Measurements from ENCODE around the gene MAP4K3. TPM values are rescaled to one million over a fixed set of nuclear protein-coding genes. Genes with fewer than 3 reads are reported as not detected.
A peak's percentile ranks its signal among the peaks of the same experiment; 100 is the strongest.

The MAP4K3 gene
- total RNA-seq, 1 donor from 2014 or later = 58.1 TPM

- Mint-ChIP-seq H3K4me3 (ENCODE audit: unreplicated experiment) (peak overlapping the region; percentile 95), H3K27ac (ENCODE audit: unreplicated experiment) (peak overlapping the region; percentile 79), H3K27me3 (ENCODE audit: low read depth, unreplicated experiment) (no peaks in the 10 kb centered on the region), H3K4me1 (ENCODE audit: low read depth, unreplicated experiment) (peaks cover 52% of the 10 kb centered on the region), H3K9me3 (ENCODE audit: unreplicated experiment) (no peaks in the 10 kb centered on the region), H3K36me3 (ENCODE audit: low read depth, unreplicated experiment) (no peaks in the 10 kb centered on the region)
- peak overlapping the region; percentile 93 for H3K4me2 ChIP-seq (ENCODE audit: low read length)
- H3K9ac ChIP-seq (ENCODE audit: low read length) = peak overlapping the region; percentile 89
- peak overlapping the region; percentile 81 for H3K27ac ChIP-seq (ENCODE audit: low read depth, low read length)
- H3K27me3 ChIP-seq (ENCODE audit: insufficient read depth, low read length) = no peaks in the 10 kb centered on the region
- H3K79me2 ChIP-seq (ENCODE audit: insufficient read depth, low read length) = peaks cover 79% of the 10 kb centered on the region
- no peak overlapping the region for H2AFZ ChIP-seq (ENCODE audit: low read depth, low read length)
- no peak for TF ChIP-seq CTCF (IDR thresholded peaks at IDR 0.05; ENCODE audit: insufficient read depth, low read depth, low read length)
- TF ChIP-seq EZH2 (IDR thresholded peaks at IDR 0.05; ENCODE audit: insufficient read depth, low read length) = no peak
- H3K4me3 ChIP-seq (ENCODE audit: insufficient read depth, low read depth, low read length) = peak overlapping the region; percentile 90
- no peak for DNase-seq (ENCODE audit: low read depth)
- H3K9me3 ChIP-seq (ENCODE audit: insufficient read depth, low read depth, low read length) = no peaks in the 10 kb centered on the region
- peaks cover 39% of the 10 kb centered on the region for H3K4me1 ChIP-seq (ENCODE audit: insufficient read depth, low read length)
- peaks cover 59% of the 10 kb centered on the region for H4K20me1 ChIP-seq (ENCODE audit: insufficient read depth, low read length)
- no peak for FAIRE-seq
- no peaks in the 10 kb centered on the region for H3K36me3 ChIP-seq (ENCODE audit: insufficient read depth, low read length)
Observed at GRCh38 chr2:39435234-39435633, 1.9 kb downstream of the MAP4K3 start.

GRCh38 chr2:39434233-39434897 lies 2.7 kb downstream of the MAP4K3 start:
- Mint-ChIP-seq H3K27me3 (ENCODE audit: low read depth, unreplicated experiment) (no peaks in the 10 kb centered on the region), H3K36me3 (ENCODE audit: low read depth, unreplicated experiment) (no peaks in the 10 kb centered on the region)

More at GRCh38 chr2:39434233-39434897, 2.7 kb downstream of the MAP4K3 start:
- H3K4me3 Mint-ChIP-seq (ENCODE audit: unreplicated experiment) = peak overlapping the region; percentile 95
- Histone ChIP-seq H3K27me3 (ENCODE audit: insufficient read depth, low read length) (no peaks in the 10 kb centered on the region), H3K9me3 (ENCODE audit: insufficient read depth, low read depth, low read length) (no peaks in the 10 kb centered on the region), H3K4me2 (ENCODE audit: low read length) (peak overlapping the region; percentile 93), H3K4me1 (ENCODE audit: insufficient read depth, low read length) (peaks cover 31% of the 10 kb centered on the region), H3K4me3 (ENCODE audit: insufficient read depth, low read depth, low read length) (peak overlapping the region; percentile 90), H3K36me3 (ENCODE audit: insufficient read depth, low read length) (no peaks in the 10 kb centered on the region), H3K27ac (ENCODE audit: low read depth, low read length) (no peak overlapping the region), H4K20me1 (ENCODE audit: insufficient read depth, low read length) (peaks cover 67% of the 10 kb centered on the region), H3K9ac (ENCODE audit: low read length) (no peak overlapping the region), H3K79me2 (ENCODE audit: insufficient read depth, low read length) (peaks cover 88% of the 10 kb centered on the region), H2AFZ (ENCODE audit: low read depth, low read length) (no peak overlapping the region)
- no peak overlapping the region for H3K27ac Mint-ChIP-seq (ENCODE audit: unreplicated experiment)
- no peak for TF ChIP-seq CTCF (IDR thresholded peaks at IDR 0.05; ENCODE audit: insufficient read depth, low read depth, low read length)
- TF ChIP-seq EZH2 (IDR thresholded peaks at IDR 0.05; ENCODE audit: insufficient read depth, low read length) = no peak
- no peaks in the 10 kb centered on the region for H3K9me3 Mint-ChIP-seq (ENCODE audit: unreplicated experiment)
- DNase-seq (ENCODE audit: low read depth) (no peak), FAIRE-seq (no peak)
- H3K4me1 Mint-ChIP-seq (ENCODE audit: low read depth, unreplicated experiment) = peaks cover 50% of the 10 kb centered on the region

Data from astrocyte (in vitro differentiated cells and primary cell).